Kidney glomerular epithelial cell (primary cell): ENCODE data around the gene BPIFB4.

Source experiments
- DNase-seq: peaks from one replicate; lab custom pipeline; 2025; lab: John Stamatoyannopoulos, UW

BPIFB4 gene

GRCh38 chr20:33062105-33062824 is 17.2 kb upstream of the BPIFB4 start:
- DNase-seq = no peak

DNA sequence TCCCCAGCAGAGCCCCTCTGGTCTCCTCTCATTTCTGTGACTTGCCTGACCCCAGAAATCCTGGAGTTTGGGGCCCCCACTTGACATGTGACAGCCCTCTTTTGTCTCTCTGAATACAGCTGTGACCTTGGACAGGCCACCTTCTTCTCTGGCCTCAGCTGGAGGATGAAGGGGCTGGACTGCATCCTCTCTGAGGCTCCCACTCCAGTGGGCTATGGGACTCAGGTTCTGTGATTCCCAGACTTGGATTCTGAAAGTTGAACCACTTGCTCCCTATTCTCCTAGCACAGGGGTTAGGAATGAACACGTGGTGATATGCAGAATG is 16.7 kb upstream of the BPIFB4 start:
- DNase-seq = no peak

GRCh38 chr20:33063271-33063670 is 16.2 kb upstream of the BPIFB4 start:
- no peak for DNase-seq

GRCh38 chr20:33064572-33065287 is 14.7 kb upstream of the BPIFB4 start:
- no peak for DNase-seq

DNA sequence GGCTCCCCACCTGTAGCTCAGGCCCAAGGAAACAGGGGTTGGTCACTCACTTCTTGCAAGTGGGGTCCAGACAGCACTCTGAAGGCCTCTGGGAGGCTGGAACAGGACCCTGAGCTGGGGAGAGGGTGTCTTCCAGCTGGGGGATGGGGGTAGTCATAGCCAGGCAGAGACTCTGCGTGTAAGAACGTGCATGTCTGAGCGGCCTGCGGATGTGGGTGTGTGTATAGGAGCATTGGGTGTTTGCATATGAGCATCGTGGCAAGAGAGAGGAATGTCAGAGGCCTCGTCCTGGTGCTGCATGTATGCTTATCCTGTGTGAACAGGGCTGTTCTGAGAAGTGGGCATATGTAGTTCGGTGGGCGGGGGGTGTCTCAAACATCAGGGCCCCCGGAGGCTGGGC is 13.7 kb upstream of the BPIFB4 start:
- no peak for DNase-seq

GRCh38 chr20:33067806-33068205 is 11.6 kb upstream of the BPIFB4 start:
- no peak for DNase-seq

DNA sequence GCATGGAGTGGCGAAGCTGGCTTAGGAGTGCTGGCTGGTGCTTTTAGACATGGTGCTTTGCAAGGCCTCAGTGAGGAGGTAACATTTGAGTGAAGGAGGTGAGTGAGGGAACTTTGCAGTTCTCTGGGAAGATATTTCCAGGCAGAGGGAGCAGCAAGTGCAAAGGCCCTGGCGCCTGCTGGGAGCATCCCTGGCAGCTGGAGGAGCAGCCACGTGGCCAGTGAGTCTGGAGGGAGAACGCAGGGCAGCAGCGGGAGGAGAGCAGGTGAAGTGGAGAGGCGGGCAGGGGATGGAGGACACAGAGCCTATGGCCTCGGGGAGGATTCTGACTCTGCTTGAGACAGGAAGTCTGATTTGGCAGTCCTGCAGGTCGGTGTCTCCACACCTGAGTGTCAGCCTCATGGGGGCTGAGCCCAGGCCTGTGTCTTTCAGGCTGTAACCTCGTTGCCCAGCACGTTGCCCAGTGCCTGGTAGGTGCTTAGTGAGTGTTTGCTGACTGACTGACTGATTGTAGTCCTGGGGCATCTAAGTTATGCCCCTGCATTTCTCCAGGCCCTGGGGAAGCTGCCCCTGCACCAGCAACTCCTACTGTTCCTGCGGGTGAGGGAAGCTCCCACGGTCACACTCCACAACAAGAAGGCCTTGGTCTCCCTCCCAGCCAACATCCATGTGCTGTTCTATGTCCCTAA is 11.0 kb upstream of the BPIFB4 start:
- DNase-seq = no peak

GRCh38 chr20:33069673-33070072 is 9.8 kb upstream of the BPIFB4 start:
- no peak for DNase-seq

DNA sequence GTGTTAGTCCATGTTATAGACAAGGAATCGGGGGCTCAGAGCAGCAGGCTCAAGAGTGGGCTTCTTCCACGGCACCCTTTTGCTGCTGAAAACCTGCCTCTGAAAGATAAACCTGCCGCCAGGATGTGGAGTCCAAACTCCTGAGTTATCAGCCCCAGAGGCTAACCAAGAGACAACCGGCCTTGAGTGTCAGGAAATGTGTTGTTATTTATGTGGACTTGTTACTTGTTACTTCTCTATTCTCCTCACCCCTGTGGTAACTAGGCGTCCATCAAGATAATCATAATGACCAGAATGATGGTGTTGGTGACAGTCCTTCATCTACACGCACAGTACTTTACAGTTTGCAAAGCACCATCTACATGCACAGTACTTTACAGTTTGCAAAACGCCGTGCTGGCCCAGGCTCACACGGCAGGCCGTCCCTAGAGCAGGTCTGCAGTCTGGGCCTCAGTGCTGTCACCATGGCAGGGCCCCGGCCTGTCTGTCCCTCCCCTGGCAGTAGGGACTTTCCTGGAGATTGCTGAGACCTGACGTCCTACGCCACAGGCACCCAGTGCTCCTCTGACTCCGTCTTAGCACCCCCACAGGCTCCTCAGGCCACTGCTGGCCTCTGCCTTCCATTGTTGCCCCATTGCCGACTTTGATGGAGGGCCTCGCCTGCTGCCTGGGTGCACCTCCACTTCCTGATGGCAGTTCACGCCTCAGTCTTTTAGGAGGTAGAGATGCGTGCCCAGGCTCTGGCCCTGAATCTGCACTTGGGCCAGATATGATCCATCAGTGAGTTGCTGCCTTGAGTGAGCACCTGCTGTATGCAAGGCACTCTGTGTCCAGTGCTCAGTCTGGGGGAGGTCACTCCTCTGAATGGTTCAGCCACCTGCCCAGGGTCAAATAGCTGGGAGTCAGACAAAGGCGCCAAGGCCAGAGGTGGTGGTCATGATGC is 9.1 kb upstream of the BPIFB4 start:
- DNase-seq = no peak

DNA sequence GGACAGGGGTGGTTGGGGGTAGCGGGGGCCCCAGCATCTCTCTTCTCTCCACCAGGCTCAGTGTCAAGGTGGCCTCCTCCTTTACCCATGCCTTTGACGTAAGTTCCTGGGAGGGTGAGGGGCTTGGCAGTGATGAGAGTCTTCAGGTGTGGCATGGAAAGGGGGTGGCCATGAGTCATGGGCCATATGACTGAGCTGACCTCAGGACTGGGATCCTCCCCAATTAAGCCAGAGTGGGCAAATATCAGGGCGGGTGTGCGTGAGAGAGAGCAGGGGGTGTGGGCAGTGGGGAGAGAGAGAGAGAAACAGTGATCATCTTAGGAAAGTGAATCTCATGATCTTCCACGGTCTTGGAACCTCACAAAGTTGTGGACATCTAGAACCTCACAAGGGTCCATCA is 8.2 kb upstream of the BPIFB4 start:
- DNase-seq = no peak

- DNase-seq = no peak
Measured at GRCh38 chr20:33072362-33072761, 7.1 kb upstream of the BPIFB4 start.

DNA sequence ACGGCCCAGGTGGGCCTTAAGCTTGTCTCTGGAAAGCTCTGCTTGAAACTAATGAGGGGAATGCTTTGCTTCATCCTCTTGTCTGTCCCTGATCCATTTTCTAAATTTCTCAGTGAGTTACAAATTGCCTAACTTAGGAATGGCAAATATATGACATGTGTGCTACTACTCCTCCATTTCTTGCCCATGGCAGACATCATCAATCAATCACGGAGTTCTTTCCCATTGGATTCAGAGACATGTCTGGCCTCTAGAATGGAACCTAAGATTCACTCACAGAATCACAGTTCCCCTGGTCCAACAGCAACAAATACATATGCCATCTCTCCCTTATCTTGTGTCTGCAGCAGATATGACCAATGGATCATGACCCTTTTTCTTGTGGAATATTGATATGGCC is 6.6 kb upstream of the BPIFB4 start:
- DNase-seq = no peak

DNA sequence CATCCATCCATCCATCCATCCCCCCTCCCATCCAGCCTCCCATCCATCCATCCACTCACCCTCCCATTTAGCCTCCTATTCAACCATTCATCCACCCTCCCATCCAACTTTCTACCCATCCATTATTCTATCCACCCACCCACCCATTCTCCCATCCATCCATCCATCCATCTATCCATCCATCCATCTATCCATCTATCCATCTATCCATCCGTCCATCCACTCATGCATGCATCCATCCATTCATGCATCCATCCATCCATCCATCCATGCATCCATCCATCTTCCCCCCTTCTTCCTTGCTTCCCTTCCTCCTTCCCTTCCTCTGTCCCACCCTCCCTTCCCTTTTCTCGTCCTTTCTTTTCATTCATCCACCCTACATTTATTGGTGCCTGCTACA is 4.8 kb upstream of the BPIFB4 start:
- no peak for DNase-seq

DNA sequence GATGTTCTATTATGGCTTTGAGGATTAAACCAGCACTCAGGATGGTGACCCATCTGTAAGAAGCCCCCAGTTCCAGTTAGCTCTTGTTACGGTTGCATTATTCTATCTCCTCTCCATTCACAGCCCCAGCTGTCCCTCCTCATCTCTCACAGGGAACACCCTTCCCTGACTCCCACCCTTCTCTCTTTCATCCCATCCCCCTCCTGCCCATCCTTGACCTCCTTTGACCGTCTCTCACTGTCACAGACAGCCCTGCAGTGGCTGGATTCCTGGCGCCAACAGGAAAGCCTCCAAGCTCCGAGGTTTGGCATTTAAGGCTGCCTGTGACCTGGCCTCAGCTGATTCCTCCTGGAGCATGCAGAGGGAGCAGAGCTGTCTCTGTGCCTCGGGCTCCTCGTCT is 4.2 kb upstream of the BPIFB4 start:
- no peak for DNase-seq

DNA sequence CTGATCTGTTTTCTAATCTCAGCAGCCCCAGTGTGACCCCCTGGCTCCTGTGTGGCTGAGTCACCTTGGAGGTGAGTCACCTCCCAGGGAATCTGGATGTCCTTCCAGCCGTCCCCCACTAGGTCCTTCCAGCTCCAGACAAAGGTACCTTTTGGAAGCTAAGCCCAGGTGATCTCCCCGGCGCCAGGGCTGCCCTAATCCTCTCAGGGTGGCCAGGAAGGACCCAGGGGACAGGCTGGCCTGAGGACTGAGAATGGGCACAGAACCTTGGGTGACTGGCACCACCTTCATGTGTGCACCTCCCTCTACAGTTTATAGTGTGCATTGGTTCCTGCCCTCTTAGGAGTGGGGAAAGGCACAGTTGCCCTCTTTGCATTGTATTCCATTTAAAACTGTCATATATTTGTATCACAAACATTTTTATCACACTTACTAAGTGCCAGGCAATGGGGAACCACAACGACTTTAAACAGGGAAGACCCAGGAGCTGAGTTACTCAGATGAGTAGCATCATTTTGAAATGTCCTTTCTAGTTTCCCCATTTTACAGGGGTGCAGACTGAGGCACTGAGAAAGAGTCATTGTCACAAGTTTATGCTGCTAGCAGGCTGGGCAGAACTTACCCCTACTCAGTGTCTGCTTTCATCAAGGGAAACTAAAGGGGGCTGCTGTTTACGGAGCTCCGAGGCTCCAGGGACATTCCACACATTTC is 2.6 kb upstream of the BPIFB4 start:
- DNase-seq = no peak

GRCh38 chr20:33081411-33082154 is 2.1 kb downstream of the BPIFB4 start:
- no peak for DNase-seq

GRCh38 chr20:33082546-33082945 is 3.1 kb downstream of the BPIFB4 start:
- no peak for DNase-seq

DNA sequence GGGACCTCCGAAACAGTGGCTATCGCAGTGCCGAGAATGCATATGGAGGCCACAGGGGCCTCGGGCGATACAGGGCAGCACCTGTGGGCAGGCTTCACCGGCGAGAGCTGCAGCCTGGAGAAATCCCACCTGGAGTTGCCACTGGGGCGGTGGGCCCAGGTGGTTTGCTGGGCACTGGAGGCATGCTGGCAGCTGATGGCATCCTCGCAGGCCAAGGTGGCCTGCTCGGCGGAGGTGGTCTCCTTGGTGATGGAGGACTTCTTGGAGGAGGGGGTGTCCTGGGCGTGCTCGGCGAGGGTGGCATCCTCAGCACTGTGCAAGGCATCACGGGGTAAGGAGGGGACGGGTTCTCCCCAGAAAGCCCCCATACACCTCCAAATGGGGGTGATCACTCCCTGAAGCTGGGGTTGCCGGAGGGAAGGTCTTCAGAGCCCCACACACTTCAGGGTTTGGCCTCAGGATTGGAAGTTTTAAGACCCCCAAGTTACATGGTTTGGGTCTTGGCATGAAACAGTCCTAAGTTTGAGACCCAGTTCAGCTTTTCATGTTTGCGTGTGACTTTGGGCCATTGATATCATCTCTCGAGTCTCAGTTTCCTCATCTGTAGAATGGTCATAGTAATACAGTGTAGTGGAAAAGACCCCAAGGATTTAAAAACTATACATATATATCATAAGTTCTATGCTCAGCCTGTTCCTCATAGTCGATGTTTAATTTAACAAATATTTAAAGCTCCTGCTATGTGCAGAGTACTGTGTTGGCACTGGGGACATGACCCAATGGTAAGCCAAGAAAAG is 4.3 kb downstream of the BPIFB4 start:
- DNase-seq = no peak

GRCh38 chr20:33084722-33085121 is 5.3 kb downstream of the BPIFB4 start:
- DNase-seq = no peak
